GOT3 (cell line): ENCODE data around the gene STUM.

Experiments used
- DNase-seq: peaks from one replicate; lab custom pipeline; 2025; ENCODE audit warnings: mixed read lengths; lab: John Stamatoyannopoulos, UW

Gene STUM

GRCh38 chr1:226652613-226653012 lies 104.0 kb downstream of the STUM start:
- DNase-seq = no peak

- DNase-seq = no peak
These were observed 104.9 kb downstream of the STUM start for GRCh38 chr1:226653311-226653921.

- DNase-seq = no peak
These were observed 105.6 kb downstream of the STUM start for GRCh38 chr1:226654046-226654667.

GRCh38 chr1:226654668-226655055 lies 106.1 kb downstream of the STUM start:
- no peak for DNase-seq

- no peak for DNase-seq
These were observed 106.9 kb downstream of the STUM start for GRCh38 chr1:226655251-226656163.

GRCh38 chr1:226656201-226656600 lies 107.6 kb downstream of the STUM start:
- DNase-seq = no peak

GRCh38 chr1:226656601-226657277 lies 108.2 kb downstream of the STUM start:
- no peak for DNase-seq

- DNase-seq = no peak
These were observed 109.5 kb downstream of the STUM start for GRCh38 chr1:226657895-226658545.

- DNase-seq = no peak
These were observed 110.1 kb downstream of the STUM start for GRCh38 chr1:226658546-226659125.
